VCaP (cell line): ENCODE measurements around the gene PEF1.

ENCODE experiments used
- H3K27ac ChIP-seq: fragments of 450-650 bp; 2 replicates; pipeline ENCODE4 v1.5.1; 2017
- TF ChIP-seq, protein P1 (sequence below): fragments of 450-650 bp; conservative IDR thresholded peaks from 2 replicates; pipeline ENCODE4 v1.5.1; 2017; ENCODE audit warnings: mild to moderate bottlenecking, moderate library complexity

PEF1 gene

GRCh38 chr1:31678681-31679080 is 34.0 kb upstream of the PEF1 start:
- TF ChIP-seq, protein P1, sequence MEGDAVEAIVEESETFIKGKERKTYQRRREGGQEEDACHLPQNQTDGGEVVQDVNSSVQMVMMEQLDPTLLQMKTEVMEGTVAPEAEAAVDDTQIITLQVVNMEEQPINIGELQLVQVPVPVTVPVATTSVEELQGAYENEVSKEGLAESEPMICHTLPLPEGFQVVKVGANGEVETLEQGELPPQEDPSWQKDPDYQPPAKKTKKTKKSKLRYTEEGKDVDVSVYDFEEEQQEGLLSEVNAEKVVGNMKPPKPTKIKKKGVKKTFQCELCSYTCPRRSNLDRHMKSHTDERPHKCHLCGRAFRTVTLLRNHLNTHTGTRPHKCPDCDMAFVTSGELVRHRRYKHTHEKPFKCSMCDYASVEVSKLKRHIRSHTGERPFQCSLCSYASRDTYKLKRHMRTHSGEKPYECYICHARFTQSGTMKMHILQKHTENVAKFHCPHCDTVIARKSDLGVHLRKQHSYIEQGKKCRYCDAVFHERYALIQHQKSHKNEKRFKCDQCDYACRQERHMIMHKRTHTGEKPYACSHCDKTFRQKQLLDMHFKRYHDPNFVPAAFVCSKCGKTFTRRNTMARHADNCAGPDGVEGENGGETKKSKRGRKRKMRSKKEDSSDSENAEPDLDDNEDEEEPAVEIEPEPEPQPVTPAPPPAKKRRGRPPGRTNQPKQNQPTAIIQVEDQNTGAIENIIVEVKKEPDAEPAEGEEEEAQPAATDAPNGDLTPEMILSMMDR: no peak
- H3K27ac ChIP-seq: no peak overlapping the region

DNA sequence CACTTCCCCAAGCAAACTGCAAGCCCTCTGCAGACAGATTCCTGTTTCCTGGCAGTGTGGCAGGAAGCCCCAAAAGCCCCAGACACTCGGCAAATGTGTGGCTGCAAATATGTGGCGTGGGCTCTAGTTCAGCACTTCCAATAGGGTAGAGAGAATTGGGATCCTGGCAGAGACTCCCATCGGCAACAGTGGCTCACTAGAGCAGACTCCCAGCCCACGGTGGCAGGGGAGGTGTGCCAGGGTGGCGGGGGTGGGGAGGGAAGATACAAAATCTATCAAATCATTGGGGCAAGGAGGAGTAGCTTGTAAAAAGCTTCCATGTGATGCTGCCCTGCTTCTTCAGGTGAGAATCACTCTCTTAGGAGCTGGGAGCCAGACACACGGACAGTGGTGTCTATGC is 33.3 kb upstream of the PEF1 start:
- H3K27ac ChIP-seq: peak overlapping the region; percentile 14; the same call in 1 of the 2 replicates
- TF ChIP-seq, protein P1: no peak

DNA sequence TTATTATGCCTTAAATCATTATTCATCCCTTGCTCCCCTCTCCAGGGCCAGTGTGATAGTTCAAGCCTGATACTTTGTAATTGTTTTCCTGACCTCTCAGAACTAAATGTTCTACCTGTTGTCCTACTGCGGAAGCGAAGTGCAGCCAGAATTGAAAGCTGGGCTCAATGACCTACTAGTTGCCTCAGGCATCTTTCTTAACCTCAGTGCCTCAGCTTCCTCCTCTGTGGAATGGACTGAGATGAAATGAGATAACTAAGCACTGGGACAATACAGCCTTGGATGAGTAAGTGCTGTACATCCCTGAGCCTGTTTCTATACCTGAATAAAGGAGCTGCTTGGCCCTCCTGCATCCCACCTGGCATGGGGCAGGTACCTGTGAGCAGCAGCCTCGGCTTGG is 32.7 kb upstream of the PEF1 start:
- TF ChIP-seq, protein P1: no peak
- H3K27ac ChIP-seq: peak overlapping the region; percentile 14; the same call in 1 of the 2 replicates

- TF ChIP-seq, protein P1: no peak
- H3K27ac ChIP-seq: no peak overlapping the region
Measured at GRCh38 chr1:31675756-31676155, 31.1 kb upstream of the PEF1 start.

GRCh38 chr1:31675161-31675560 is 30.5 kb upstream of the PEF1 start:
- TF ChIP-seq, protein P1: no peak
- no peak overlapping the region for H3K27ac ChIP-seq

GRCh38 chr1:31674626-31675025 is 29.9 kb upstream of the PEF1 start:
- no peak overlapping the region for H3K27ac ChIP-seq
- TF ChIP-seq, protein P1: no peak

GRCh38 chr1:31673433-31673832 is 28.8 kb upstream of the PEF1 start:
- TF ChIP-seq, protein P1: no peak
- H3K27ac ChIP-seq: no peak overlapping the region

GRCh38 chr1:31672986-31673385 is 28.3 kb upstream of the PEF1 start:
- TF ChIP-seq, protein P1: no peak
- no peak overlapping the region for H3K27ac ChIP-seq
